ENCODE measurements around the gene FNIP1.
"Not testable (repeated sequence)": the region's sequence is repeated elsewhere in the genome, so short reads cannot be mapped to it uniquely, and the experiment has no call there.

FNIP1 gene

DNA sequence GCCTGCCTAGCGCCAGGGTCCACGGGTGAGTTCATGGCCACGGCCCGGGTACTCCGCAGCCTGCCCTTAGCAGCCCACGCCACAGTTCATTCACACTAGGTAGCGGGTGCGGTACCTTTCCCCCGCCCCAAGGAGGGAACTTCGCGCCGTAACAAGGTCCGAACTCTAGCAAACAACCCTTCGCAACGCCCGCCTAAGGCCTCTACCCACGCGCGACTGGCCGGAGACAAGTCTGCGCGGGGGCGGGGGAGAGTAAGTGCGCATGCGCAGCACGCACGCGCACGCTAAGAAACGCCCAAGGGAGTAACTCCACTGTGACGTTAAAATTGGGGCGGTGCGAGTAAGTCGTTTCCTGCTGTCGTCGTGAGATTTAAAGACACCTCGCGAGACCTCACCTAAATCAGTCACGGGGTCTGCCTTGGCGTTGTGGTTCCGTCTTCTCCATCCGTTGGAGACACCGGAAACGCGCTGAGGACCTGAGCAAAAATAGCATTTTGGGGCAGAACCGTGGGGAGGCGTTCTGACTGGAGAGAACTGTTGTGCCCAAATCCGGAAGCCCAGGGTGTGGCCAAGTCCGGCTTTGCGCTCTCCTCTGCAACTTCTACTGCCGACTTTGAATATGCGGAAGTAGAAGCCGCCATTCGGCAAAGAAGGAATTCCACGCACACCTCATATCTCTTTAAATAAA is 161.7 kb downstream of the FNIP1 start, which contains the start of gene RAPGEF6:
Gene RAPGEF6 (minus strand): TSS at position 234 of the 688 bp plus-strand sequence. CDS start 199 bp downstream, at position 35.
- DNase-seq = peak; percentile 98

DNA sequence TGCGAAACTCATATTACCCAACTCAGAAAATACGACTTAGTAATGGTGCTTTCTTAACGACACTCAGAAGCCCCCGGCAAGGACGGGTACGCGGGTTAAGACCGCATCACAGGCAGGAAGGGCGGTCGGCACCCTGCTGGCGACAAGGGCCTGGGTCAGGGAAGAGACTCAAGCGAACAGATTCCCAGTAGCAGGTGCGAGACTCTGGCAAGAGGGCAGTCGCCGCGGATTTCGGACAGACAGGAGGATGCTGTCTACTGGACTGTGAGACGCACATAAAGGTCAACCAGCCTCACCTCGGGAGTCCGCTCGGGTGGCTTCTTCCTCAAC is 162.2 kb downstream of the FNIP1 start:
- DNase-seq = peak; percentile 86

GRCh38 chr5:131634238-131634637 is 162.6 kb downstream of the FNIP1 start:
- no peak for DNase-seq

GRCh38 chr5:131633830-131634229 is 163.0 kb downstream of the FNIP1 start:
- DNase-seq = no peak

- DNase-seq = no peak
These were observed 165.9 kb downstream of the FNIP1 start for GRCh38 chr5:131630963-131631350.

- DNase-seq = no peak
These were observed 166.4 kb downstream of the FNIP1 start for GRCh38 chr5:131630208-131630962.

DNA sequence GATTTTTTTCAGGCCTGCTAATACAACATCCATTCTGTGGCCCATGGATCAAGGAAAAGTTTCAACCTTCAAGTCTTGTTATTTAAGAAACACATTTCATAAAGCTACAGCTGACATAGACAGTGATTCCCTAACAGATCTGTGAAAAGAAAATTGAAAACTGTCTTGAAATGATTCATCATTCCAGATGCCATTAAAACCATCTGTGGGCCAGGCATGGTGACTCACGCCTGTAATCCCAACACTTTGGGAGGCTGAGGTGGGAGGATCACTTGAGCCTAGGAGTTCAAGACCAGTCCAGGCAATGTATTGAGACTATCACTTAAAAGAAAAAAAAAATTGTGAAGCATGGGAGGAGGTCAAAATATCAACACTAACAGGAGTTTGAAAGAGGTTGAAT is 167.8 kb downstream of the FNIP1 start:
- no peak for DNase-seq

GRCh38 chr5:131627207-131627865 is 169.5 kb downstream of the FNIP1 start:
- no peak for DNase-seq

DNA sequence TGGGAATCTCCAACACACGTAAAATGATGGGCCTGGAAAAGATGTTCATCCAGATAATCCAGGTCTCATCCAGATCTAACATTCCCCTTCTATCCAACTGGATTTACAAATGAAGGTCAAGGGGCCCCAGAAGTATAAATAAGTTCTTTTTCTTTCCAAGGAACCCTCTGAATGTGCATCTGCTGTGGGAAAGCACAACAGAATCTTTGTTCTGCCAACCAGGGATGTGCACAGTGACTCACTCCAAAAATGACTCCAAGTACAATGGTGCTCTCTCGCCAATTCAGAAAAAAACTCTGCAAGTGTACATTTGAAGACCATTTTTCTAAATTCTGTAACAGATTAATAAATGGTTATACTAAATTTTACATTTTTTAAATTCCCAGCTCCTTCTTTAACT is 174.2 kb downstream of the FNIP1 start:
- no peak for DNase-seq

DNA sequence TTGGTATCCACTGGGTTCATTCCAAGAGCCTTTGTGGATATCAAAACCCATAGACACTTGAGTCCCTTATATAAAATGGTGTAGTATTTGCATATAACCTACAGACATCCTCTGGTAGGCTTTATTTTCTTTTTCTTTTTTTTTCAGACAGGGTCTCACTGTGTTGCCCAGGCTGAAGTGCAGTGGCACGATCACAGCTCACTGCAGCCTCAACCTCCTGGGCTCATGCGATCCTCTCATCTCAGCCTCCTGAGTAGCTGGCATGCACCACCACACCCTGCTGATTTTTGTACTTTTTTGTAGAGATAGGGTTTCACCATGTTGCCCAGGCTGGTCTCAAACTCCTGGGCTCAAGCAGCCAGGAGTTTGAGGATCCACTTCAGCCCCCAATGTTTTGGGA is 175.7 kb downstream of the FNIP1 start:
- not testable (repeated sequence) for DNase-seq

- no peak for DNase-seq
These were observed 177.7 kb downstream of the FNIP1 start for GRCh38 chr5:131619102-131619501.

DNA sequence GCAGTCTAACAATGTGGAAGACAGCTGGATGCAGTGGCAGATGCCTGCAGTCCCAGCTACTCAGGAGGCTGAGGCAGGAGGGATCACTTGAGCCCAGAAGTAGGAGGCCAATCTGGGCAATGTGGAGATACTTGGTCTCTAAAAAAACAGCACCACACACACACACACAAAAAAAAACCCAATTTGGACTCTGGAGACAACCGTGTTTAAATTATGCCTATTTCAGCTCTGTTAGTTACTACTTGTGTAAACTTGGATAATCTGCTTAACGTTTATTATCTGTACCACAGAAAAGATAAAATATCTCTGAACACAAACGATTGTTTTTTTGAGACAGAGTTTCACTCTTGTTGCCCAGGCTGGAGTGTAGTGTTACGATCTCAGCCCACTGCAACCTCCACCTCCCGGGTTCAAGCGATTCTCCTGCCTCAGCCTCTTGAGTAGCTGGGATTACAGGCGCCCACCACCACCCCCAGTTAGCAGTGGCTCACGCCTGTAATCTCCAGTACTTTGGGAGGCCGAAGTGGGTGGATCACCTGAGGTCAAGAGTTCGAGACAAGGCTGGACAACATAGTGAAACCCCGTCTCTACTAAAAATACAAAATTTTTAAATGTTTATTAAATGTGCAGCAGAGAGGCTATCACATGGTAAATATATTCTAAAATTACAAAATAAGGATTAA is 179.5 kb downstream of the FNIP1 start:
- no peak for DNase-seq

GRCh38 chr5:131615957-131616356 is 180.9 kb downstream of the FNIP1 start:
- no peak for DNase-seq

GRCh38 chr5:131613423-131613822 is 183.4 kb downstream of the FNIP1 start:
- no peak for DNase-seq

DNA sequence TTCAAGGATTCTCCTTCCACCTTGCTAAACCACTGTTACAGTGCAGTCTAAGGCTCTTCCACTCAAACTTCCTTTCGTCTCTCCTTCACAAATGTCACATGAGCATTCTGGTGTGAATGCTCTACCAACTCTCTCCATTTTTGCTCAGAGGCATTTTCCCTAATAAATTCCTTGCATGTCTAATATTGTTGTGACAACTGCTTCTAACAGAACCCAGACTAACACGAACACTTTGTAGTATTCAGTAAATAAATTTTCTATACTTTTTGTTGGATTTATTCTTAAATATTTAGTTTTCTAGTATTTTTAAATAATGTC is 185.8 kb downstream of the FNIP1 start:
- no peak for DNase-seq

GRCh38 chr5:131610198-131611063 is 186.4 kb downstream of the FNIP1 start:
- DNase-seq = no peak

DNA sequence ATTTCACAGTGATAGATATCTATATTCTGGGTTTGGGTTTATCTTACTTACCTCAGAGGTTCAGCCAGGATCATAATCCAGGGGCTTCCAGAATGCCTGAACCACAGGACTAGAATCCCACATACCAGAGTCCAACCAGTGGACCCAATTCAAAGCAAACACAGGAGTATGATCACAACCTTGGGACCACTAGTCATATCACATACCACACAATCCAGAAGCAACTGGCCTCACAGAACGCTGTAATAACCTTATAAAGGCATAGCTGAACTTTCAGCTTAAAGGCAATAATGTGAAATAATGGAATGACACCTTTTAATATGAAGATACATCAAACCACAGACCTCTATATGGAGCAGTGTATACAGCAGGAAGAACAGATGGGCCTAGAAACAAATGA is 187.0 kb downstream of the FNIP1 start:
- no peak for DNase-seq

- no peak for DNase-seq
These were observed 188.2 kb downstream of the FNIP1 start for GRCh38 chr5:131608597-131608996.

DNA sequence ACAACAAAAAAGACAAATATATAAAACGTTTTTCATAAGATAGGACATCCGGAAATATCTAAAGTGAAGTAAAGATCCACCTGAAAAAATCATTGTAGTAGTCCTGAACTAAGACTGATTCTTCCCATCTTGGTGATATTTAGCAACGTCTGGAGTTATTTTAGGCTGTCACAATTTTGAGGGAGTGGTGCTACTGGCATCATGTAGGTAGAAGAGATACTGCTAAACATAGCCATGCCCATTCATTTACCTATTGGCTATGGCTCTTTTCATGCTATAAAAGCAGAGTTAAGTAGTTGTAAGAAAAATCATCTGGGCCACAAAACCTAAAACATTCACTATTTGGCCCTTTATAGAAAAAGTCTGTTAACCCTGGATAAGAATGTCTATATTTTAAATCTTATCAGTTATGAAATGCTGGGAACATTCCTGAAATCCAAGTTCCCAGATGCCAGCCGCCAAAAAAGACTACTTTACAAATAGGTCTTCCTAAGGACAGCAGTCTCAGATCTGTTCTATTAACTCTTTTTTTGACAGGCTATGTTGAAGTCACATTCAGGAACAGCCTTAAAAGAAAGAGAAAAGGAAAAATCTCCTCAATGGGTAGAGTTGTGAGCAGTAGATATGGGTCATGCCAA is 188.8 kb downstream of the FNIP1 start:
- DNase-seq = no peak

DNA sequence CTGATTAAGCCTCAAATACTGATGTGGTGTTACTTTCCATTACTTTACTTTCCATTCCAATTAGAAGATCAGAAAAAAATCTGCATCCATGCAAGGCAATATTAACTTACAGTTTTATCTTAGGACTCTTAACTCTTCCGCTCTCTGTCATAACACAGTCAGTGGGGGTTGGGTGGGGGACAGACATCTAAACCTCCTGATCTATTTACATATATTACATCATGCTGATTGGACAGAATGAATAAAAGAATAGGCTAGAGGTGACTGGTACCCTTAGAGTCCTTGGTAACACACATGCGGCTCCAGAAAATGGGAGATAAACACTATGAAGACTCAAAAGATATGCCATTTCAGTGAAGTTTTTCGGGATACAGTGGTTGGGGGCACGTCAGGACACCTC is 189.4 kb downstream of the FNIP1 start:
- no peak for DNase-seq

DNA sequence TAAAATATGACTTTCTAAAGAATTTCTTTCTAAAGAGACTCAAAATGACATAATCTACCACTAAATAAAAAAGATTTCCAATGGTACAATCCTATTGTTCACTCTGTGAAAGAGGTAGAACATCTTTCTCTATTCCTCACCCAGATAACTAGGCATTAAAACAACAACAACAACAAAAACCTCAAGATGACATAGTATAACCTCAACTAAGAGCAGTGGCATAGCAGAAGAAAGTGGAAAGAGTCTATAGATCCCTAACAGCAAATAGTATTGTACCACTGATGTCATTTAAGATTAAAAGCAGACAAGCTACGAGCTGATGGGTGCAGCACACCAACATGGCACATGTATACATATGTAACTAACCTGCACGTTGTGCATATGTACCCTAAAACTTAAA is 191.7 kb downstream of the FNIP1 start:
- DNase-seq = no peak
